HepG2 (cell line): ENCODE measurements around the gene IFNK. TPM values are rescaled to one million over a fixed set of nuclear protein-coding genes. Genes with fewer than 3 reads are reported as not detected.

Experiments
- ATAC-seq: fragments of 200-7000 bp; cut with Tn5 transposase; 3 replicates; pipeline ENCODE4 v1.9.1; 2020; ENCODE audit warnings: mild to moderate bottlenecking, moderate library complexity
- BruUV-seq: library from RNA; stranded (reverse); fragments of 400-500 nt; replicated peaks from 2 replicates; lab custom pipeline; 2021; lab: Mats Ljungman, UMichigan
- CTCF ChIA-PET: fragments of 300-600 bp; formaldehyde crosslinking; extraction: SDS; loops from one replicate; lab custom pipeline; 2021; ENCODE audit warnings: low total read pairs, inconsistent platforms, low intra/inter-chr PET ratio; lab: Yijun Ruan, JAX
- POLR2A ChIA-PET: fragments of 350-600 bp; sonication (Branson Sonifier 250); formaldehyde crosslinking; loops from one replicate; lab custom pipeline; 2020; ENCODE audit warnings: antibody characterized with exemption, inconsistent platforms; lab: Yijun Ruan, JAX
- DNase-seq: peaks from one replicate; pipeline ENCODE4 v3.0.0-alpha.2; 2015; ENCODE audit warnings: low spot score
- FAIRE-seq: peaks from 3 replicates; lab custom pipeline; 2011; peaks lifted over from hg19 to GRCh38; lab: Jason Lieb, UNC
- H2AFZ ChIP-seq: one replicate; pipeline ENCODE4 v1.6.1; 2011; ENCODE audit warnings: low read length, inconsistent platforms
- H3K27ac ChIP-seq: fragments of 300-600 bp; 3 replicates; pipeline ENCODE4 v1.8.0; 2011; ENCODE audit warnings: mixed run types, mild to moderate bottlenecking, mixed read lengths, low read length, inconsistent platforms; ENCODE audit not compliant: insufficient read depth; ENCODE audit errors: extremely low read length
- H3K27me3 ChIP-seq, 2 experiments: fragments of 200-600 bp in 1 of 2; 2 replicates in 1 of 2; 3 replicates in 1 of 2; pipeline versions ENCODE4 v1.6.0 to v1.8.0; 2011; ENCODE audit warnings: low read length in 2 of 2, mild to moderate bottlenecking in 2 of 2, moderate library complexity in 2 of 2, inconsistent platforms in 1 of 2; ENCODE audit not compliant: insufficient read depth in 2 of 2, control insufficient read depth in 1 of 2
- H3K36me3 ChIP-seq, 2 experiments: fragments of 200-600 bp in 1 of 2; replicated peaks in 1 of 2; 2 replicates in 1 of 2; 3 replicates in 1 of 2; pipeline versions ENCODE4 v1.5.1 to v1.8.0; 2011; ENCODE audit warnings: low read length in 2 of 2, inconsistent platforms in 1 of 2; ENCODE audit not compliant: insufficient read depth in 2 of 2, control insufficient read depth in 1 of 2
- H3K4me1 ChIP-seq: 2 replicates; pipeline ENCODE4 v1.5.1; 2012; ENCODE audit warnings: low read length, inconsistent platforms; ENCODE audit not compliant: insufficient read depth
- H3K4me2 ChIP-seq: 2 replicates; pipeline ENCODE4 v1.6.0; 2011; ENCODE audit warnings: low read depth, low read length, inconsistent platforms
- H3K4me3 ChIP-seq, 3 experiments: fragments of 200-600 bp in 1 of 3; sonication (generic), shearing (Covaris generic) in 1 of 3; replicated peaks in 1 of 3; 2 replicates each; pipeline ENCODE4 v1.5.1; 2011 to 2016; ENCODE audit warnings: low read length in 3 of 3, inconsistent platforms in 2 of 3, low read depth in 2 of 3, mild to moderate bottlenecking in 2 of 3, control low read depth in 1 of 3, mixed read lengths in 1 of 3; ENCODE audit not compliant: insufficient read depth in 1 of 3
- H3K79me2 ChIP-seq: one replicate; pipeline ENCODE4 v1.6.1; 2011; ENCODE audit warnings: low read length, inconsistent platforms; ENCODE audit not compliant: insufficient read depth
- H3K9ac ChIP-seq: 2 replicates; pipeline ENCODE4 v1.6.0; 2011; ENCODE audit warnings: mild to moderate bottlenecking, low read depth, low read length, inconsistent platforms; ENCODE audit not compliant: insufficient read depth
- H3K9me3 ChIP-seq: 2 replicates; pipeline ENCODE4 v1.5.1; 2012; ENCODE audit warnings: mild to moderate bottlenecking, low read length
- H4K20me1 ChIP-seq: 2 replicates; pipeline ENCODE4 v1.6.0; 2011; ENCODE audit warnings: inconsistent platforms, mild to moderate bottlenecking, low read length, moderate library complexity; ENCODE audit not compliant: insufficient read depth
- AGO2 ChIP-seq: fragments of 200-400 bp; formaldehyde crosslinking; optimal IDR thresholded peaks from 2 replicates; pipeline ENCODE3; 2017; ENCODE audit warnings: mild to moderate bottlenecking, low read depth, low read length, moderate library complexity
- DMAP1 ChIP-seq: IDR thresholded peaks from 2 replicates; pipeline ENCODE4 v1.6.1; 2016
- DR1 ChIP-seq: sonication (generic); formaldehyde crosslinking; IDR thresholded peaks from 2 replicates; pipeline ENCODE4 v1.8.0; 2021; ENCODE audit warnings: mild to moderate bottlenecking, missing genetic modification reagents, inconsistent platforms
- ETV5 ChIP-seq: IDR thresholded peaks from 2 replicates; pipeline ENCODE4 v1.6.1; 2018; ENCODE audit warnings: missing biosample characterization, missing genetic modification reagents, inconsistent platforms, borderline replicate concordance
- KLF12 ChIP-seq: sonication (generic); formaldehyde crosslinking; IDR thresholded peaks from 2 replicates; pipeline ENCODE4 v1.4.0; 2020; ENCODE audit warnings: missing genetic modification reagents, borderline replicate concordance
- MAZ ChIP-seq, 2 experiments: sonication (generic) in 1 of 2; formaldehyde crosslinking in 1 of 2; IDR thresholded peaks; 2 replicates each; pipeline versions ENCODE4 v1.5.0 to v1.6.1; 2012 to 2020; ENCODE audit warnings: low read depth in 2 of 2, mild to moderate bottlenecking in 2 of 2, borderline replicate concordance in 1 of 2, improper control_type of control experiment in 1 of 2, low read length in 1 of 2, missing genetic modification reagents in 1 of 2, moderate library complexity in 1 of 2
- ZBTB1 ChIP-seq: sonication (generic); formaldehyde crosslinking; IDR thresholded peaks from 2 replicates; pipeline ENCODE4 v1.4.0; 2020; ENCODE audit warnings: missing genetic modification reagents, borderline replicate concordance
- ZBTB43 ChIP-seq: sonication (generic); formaldehyde crosslinking; conservative IDR thresholded peaks from 2 replicates; pipeline ENCODE4 v1.4.0; 2020; ENCODE audit warnings: missing genetic modification reagents
- ZBTB44 ChIP-seq: sonication (generic); formaldehyde crosslinking; IDR thresholded peaks from 2 replicates; pipeline ENCODE4 v1.4.0; 2020; ENCODE audit warnings: missing genetic modification reagents
- ZFP36 ChIP-seq: fragments of 150-350 bp; IDR thresholded peaks from 2 replicates; pipeline ENCODE4 v1.6.1; 2018; ENCODE audit warnings: borderline replicate concordance, low read length, low read depth; ENCODE audit not compliant: partially characterized antibody
- ZGPAT ChIP-seq: IDR thresholded peaks from 2 replicates; pipeline ENCODE4 v1.6.1; 2016; ENCODE audit warnings: mild to moderate bottlenecking
- ZNF34 ChIP-seq: sonication (generic); formaldehyde crosslinking; IDR thresholded peaks from 2 replicates; pipeline ENCODE4 v1.4.0; 2020; ENCODE audit warnings: mild to moderate bottlenecking, missing genetic modification reagents, borderline replicate concordance
- WGBS: methylation state at CpG from one replicate; pipeline ENCODE4 v1.1.6; 2017; ENCODE audit warnings: low lambda C conversion rate; 5-methylcytosine and 5-hydroxymethylcytosine counted together
- in situ Hi-C: cut with HindIII; loops from 2 replicates; pipeline ENCODE4 v1.10.0; 2017; ENCODE audit warnings: low pct_unique_long_range_greater_than_20kb; ENCODE audit not compliant: extremely low pct_ligation_motif_present
- intact Hi-C: fragments of 100-400 bp; cut with micrococcal nuclease; formaldehyde crosslinking; loops from one replicate; pipeline ENCODE4 v1.10.0; 2022; ENCODE audit not compliant: unreplicated experiment
- polyA plus RNA-seq, 8 experiments: library from polyadenylated mRNA; depleted of rRNA in 3 of 8; stranded (reverse) in 7 of 8; unstranded in 1 of 8; fragments of >200 nt; fragmentation: Illumina TruSeq in 4 of 8; extraction: Trizol in 4 of 8; gene quantifications; 2 replicates each; pipeline versions ENCODE4 v1.2.1 to v1.2.3, GENCODE V29; 2011 to 2016; ENCODE audit warnings: low read depth in 4 of 8, missing spikeins in 1 of 8, mixed read lengths in 1 of 8; ENCODE audit not compliant: insufficient read depth in 1 of 8
- total RNA-seq, 5 experiments: library from RNA; depleted of rRNA; stranded (reverse); fragments of >200 nt; fragmentation: Illumina TruSeq; extraction: Trizol; gene quantifications; 2 replicates each; pipeline ENCODE4 v1.2.3, GENCODE V29; 2016; ENCODE audit warnings: low read depth in 1 of 5
- TF ChIP-seq, protein P1 (sequence below): sonication (generic); formaldehyde crosslinking; IDR thresholded peaks from 2 replicates; pipeline ENCODE4 v1.8.0; 2022; ENCODE audit warnings: missing genetic modification reagents, mild to moderate bottlenecking, inconsistent platforms, borderline replicate concordance

Gene IFNK
- total and polyA plus RNA-seq, 2 of the 13 experiments (the other 11 are each of a cell fraction or from before 2014, with no cell fraction given): not detected

DNA sequence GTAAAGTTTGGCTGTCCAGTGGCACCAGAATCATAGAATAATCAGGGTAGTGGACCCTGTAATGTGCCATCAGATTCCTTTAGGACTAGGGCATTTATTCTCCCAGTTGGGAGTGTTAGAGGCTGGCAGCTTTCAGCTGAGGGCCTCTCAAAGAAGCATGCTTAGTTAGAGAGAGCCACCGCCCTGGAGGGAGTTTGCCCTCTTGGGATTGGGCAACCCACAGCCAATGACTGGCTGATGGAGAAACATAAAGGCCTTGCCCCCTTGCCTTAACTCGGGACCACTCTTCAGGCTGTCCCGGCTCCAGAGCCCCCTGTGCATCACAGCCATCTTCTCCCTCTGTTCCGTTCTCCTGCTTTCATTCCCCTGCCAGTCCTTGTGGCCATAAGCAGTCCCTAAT is 20.5 kb upstream of the IFNK start:
- ChIA-PET POLR2A (no interaction called here), CTCF (no interaction called here)
- in situ Hi-C loops (no loop called here), intact Hi-C loops (no loop called here)
- Histone ChIP-seq H3K79me2 (no peaks in the 10 kb centered on the region), H3K4me3 (no peak overlapping the region), H3K4me2 (no peak overlapping the region), H3K36me3 (no peaks in the 10 kb centered on the region), H2AFZ (no peak overlapping the region), H4K20me1 (no peaks in the 10 kb centered on the region), H3K9me3 (no peaks in the 10 kb centered on the region), H3K9ac (no peak overlapping the region), H3K27me3 (peaks cover 0 to 5% of the 10 kb centered on the region in 2 experiments; a peak in 2 of 5 replicates), H3K4me1 (no peaks in the 10 kb centered on the region), H3K27ac (no peak overlapping the region)
- TF ChIP-seq ZFP36: no peak
- TF ChIP-seq ETV5 (CRISPR knock-in tag): no peak
- TF ChIP-seq ZBTB1: no peak
- no peak for TF ChIP-seq DMAP1 (CRISPR knock-in tag)
- FAIRE-seq: no peak
- no TSS peak for BruUV-seq
- no peak for DNase-seq
- no peak for ATAC-seq
- WGBS: 18% methylated on average over 4 of the region's 4 CpGs

DNA sequence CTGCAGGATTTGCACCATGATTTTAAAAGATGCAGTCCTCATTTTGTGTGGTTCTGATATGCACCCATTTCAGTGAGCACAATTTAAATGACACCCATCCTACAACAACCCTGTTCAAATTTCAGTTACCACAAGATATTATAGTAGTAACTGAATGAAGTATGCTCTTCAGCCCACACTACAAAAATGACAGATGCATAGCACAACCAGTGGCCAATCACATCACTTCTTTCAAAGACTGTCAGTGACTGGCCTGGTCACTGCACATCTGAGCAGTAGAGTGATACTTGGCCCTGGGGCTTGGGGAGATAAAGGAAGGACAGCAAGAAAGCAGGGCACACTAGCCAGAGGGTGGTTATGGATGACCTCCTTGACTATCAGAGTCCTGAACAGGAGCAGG is 19.8 kb upstream of the IFNK start:
- Histone ChIP-seq H3K36me3 (no peaks in the 10 kb centered on the region), H4K20me1 (no peaks in the 10 kb centered on the region), H3K4me1 (no peaks in the 10 kb centered on the region), H3K9ac (no peak overlapping the region), H3K27ac (no peak overlapping the region), H3K27me3 (peaks cover 0 to 5% of the 10 kb centered on the region in 2 experiments; a peak in 2 of 5 replicates), H3K9me3 (no peaks in the 10 kb centered on the region), H3K4me3 (no peak overlapping the region), H3K4me2 (no peak overlapping the region), H2AFZ (no peak overlapping the region), H3K79me2 (no peaks in the 10 kb centered on the region)
- intact Hi-C loops: no loop called here
- in situ Hi-C loops: no loop called here
- CTCF ChIA-PET: no interaction called here
- BruUV-seq: no TSS peak
- no peak for FAIRE-seq
- no peak for DNase-seq
- POLR2A ChIA-PET: no interaction called here
- ATAC-seq: no peak
- TF ChIP-seq ZBTB43 (CRISPR knock-in tag) (no peak), KLF12 (no peak), ZNF34 (CRISPR knock-in tag) (no peak), AGO2 (no peak), DR1 (CRISPR knock-in tag) (no peak), MAZ (IDR thresholded peaks at IDR 0.05; ENCODE audit: borderline replicate concordance, low read depth, low read length) (no peak), MAZ (CRISPR knock-in tag; IDR thresholded peaks at IDR 0.05; ENCODE audit: low read depth) (no peak), ZGPAT (CRISPR knock-in tag) (no peak), ZBTB44 (CRISPR knock-in tag) (no peak)
- TF ChIP-seq, protein P1, sequence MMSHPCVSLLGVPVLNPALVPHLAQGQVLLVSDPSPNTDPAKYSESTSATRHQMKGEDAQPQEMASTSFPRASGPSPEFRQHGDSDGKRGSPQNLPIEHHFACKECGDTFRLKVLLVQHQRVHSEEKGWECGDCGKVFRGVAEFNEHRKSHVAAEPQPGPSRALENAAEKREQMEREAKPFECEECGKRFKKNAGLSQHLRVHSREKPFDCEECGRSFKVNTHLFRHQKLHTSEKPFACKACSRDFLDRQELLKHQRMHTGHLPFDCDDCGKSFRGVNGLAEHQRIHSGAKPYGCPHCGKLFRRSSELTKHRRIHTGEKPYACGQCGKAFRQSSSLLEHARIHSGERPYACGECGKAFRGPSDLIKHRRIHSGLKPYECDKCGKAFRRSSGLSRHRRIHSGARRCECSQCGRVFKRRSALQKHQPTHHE (CRISPR knock-in tag): no peak
